Right lobe of liver (tissue), 6 donors: ENCODE measurements around the gene KCMF1. TPM values are rescaled to one million over a fixed set of nuclear protein-coding genes. Genes with fewer than 3 reads are reported as not detected.

Source experiments
- ATAC-seq, 4 donors: fragments of 200-7000 bp; cut with Tn5 transposase; one replicate each; pipeline ENCODE4 v1.9.1; 2020; ENCODE audit warnings: mild to moderate bottlenecking in 4 of 4, moderate library complexity in 4 of 4
- DNase-seq, 3 donors: peaks; one replicate each; pipeline ENCODE4 v3.0.0-alpha.2; 2020
- H3K27ac ChIP-seq, 3 donors: fragments of 200-600 bp; one replicate each; pipeline ENCODE4 v1.8.0; 2022
- H3K27me3 ChIP-seq, 2 donors: fragments of 200-600 bp; one replicate each; pipeline ENCODE4 v1.8.0; 2022
- H3K36me3 ChIP-seq, 4 donors: fragments of 200-600 bp; sonication (generic) in 1 of 4; one replicate each; pipeline versions ENCODE4 v1.5.1 to v1.8.0; 2017 to 2022; ENCODE audit warnings: control low read depth in 1 of 4
- H3K4me1 ChIP-seq, 4 donors: fragments of 200-600 bp; sonication (generic) in 1 of 4; one replicate each; pipeline versions ENCODE4 v1.5.1 to v1.8.0; 2017 to 2022; ENCODE audit warnings: control low read depth in 1 of 4
- H3K4me3 ChIP-seq, 3 donors: fragments of 200-600 bp; one replicate each; pipeline ENCODE4 v1.8.0; 2022
- H3K9me3 ChIP-seq, 4 donors: fragments of 200-600 bp; sonication (generic) in 1 of 4; one replicate each; pipeline versions ENCODE4 v1.5.1 to v1.8.0; 2017 to 2022; ENCODE audit warnings: control low read depth in 1 of 4
- CTCF ChIP-seq, 4 donors: fragments of 200-600 bp in 3 of 4; fragments of 450-650 bp in 1 of 4; IDR thresholded peaks; one replicate each; pipeline versions ENCODE4 v1.5.1 to v1.8.0; 2016 to 2022; ENCODE audit warnings: antibody characterized with exemption in 4 of 4, mild to moderate bottlenecking in 2 of 4
- POLR2A ChIP-seq: fragments of 450-650 bp; IDR thresholded peaks from one replicate; pipeline ENCODE4 v1.6.1; 2017; ENCODE audit warnings: antibody characterized with exemption, mild to moderate bottlenecking
- WGBS: methylation state at CpG from one replicate; pipeline ENCODE4 v1.1.6; 2018; ENCODE audit warnings: low coverage, low lambda C conversion rate; ENCODE audit not compliant: insufficient coverage; ENCODE audit errors: missing lambda C conversion rate; 5-methylcytosine and 5-hydroxymethylcytosine counted together
- intact Hi-C, 2 donors: fragments of 100-400 bp; cut with DNase I; formaldehyde crosslinking; loops; one replicate each; pipeline versions ENCODE4 v1.11.2 to v1.14.1; 2022
- total RNA-seq, 6 experiments: library from RNA; depleted of rRNA in 2 of 6; stranded (reverse); fragments of >200 nt in 2 of 6; fragmentation: NEBNext Ultra II Directional in 3 of 6; extraction: Animal tissue kit (Norgen Biotek cat#: 25700) in 3 of 6; gene quantifications; one replicate each; pipeline versions ENCODE4 v1.1.0 to v1.2.4, GENCODE V29; 2016 to 2023
- donor health status: DM: no; HTN: yes; CAD: no.
- donor health status: DM: no; HTN: no; CAD: no.
- donor health status: DM: no; HTN: no; CAD: no.
- donor health status: DM: no; HTN: yes; CAD: no.
- donor health status: DM: no; HTN: yes; CAD: no.

KCMF1 gene
- total RNA-seq, 6 experiments from 2014 or later = 28.6 to 45.3 (median 35.4) TPM

- Histone ChIP-seq H3K9me3 (no peaks in the 10 kb centered on the region), H3K27ac (no peak overlapping the region), H3K27me3 (no peaks in the 10 kb centered on the region), H3K4me3 (no peak overlapping the region), H3K4me1 (no peaks in the 10 kb centered on the region), H3K36me3 (peaks cover 0 to 8% (median 3%) of the 10 kb centered on the region in 4 donors)
- intact Hi-C loops = no loop called here
- no peak for DNase-seq
- 90% methylated on average over 2 of the region's 2 CpGs for WGBS
- TF ChIP-seq POLR2A = no peak
- no peak for TF ChIP-seq CTCF (IDR thresholded peaks at IDR 0.05)
- no peak for ATAC-seq
These were observed 37.3 kb downstream of the KCMF1 start for GRCh38 chr2:85008252-85008651.

GRCh38 chr2:85009019-85009618, 38.2 kb downstream of the KCMF1 start:
- no peak overlapping the region for H3K4me3 ChIP-seq
- no peak overlapping the region for H3K27ac ChIP-seq
- H3K27me3 ChIP-seq = no peaks in the 10 kb centered on the region
- DNase-seq (no peak), ATAC-seq (peak in 3 of 4 donors; percentile 18 to 32 (median 20))
- 91% methylated on average over 3 of the region's 3 CpGs for WGBS
- intact Hi-C loops = no loop called here
- no peaks in the 10 kb centered on the region for H3K9me3 ChIP-seq
- peaks cover 0 to 8% (median 3%) of the 10 kb centered on the region in 4 donors for H3K36me3 ChIP-seq
- no peaks in the 10 kb centered on the region for H3K4me1 ChIP-seq
- no peak for TF ChIP-seq CTCF (IDR thresholded peaks at IDR 0.05)
- no peak for TF ChIP-seq POLR2A

GRCh38 chr2:85010404-85010803, 39.4 kb downstream of the KCMF1 start:
- H3K27me3 ChIP-seq = no peaks in the 10 kb centered on the region
- H3K36me3 ChIP-seq = peaks cover 0 to 8% (median 3%) of the 10 kb centered on the region in 4 donors
- no peak for DNase-seq
- H3K4me1 ChIP-seq = peaks cover 0 to under 1% (median 0%) of the 10 kb centered on the region in 4 donors
- intact Hi-C loops = no loop called here
- TF ChIP-seq POLR2A (no peak), CTCF (IDR thresholded peaks at IDR 0.05) (no peak)
- no peak overlapping the region for H3K27ac ChIP-seq
- no peaks in the 10 kb centered on the region for H3K9me3 ChIP-seq
- 100% methylated on average over 1 of the region's 1 CpG for WGBS
- peak in 1 of 4 donors; percentile 19 for ATAC-seq
- H3K4me3 ChIP-seq = no peak overlapping the region

- no peak for DNase-seq
- intact Hi-C loops = no loop called here
- Histone ChIP-seq H3K4me3 (no peak overlapping the region), H3K36me3 (peaks cover 0 to 8% (median 3%) of the 10 kb centered on the region in 4 donors), H3K27me3 (no peaks in the 10 kb centered on the region), H3K9me3 (no peaks in the 10 kb centered on the region), H3K27ac (no peak overlapping the region), H3K4me1 (peaks cover 0 to 6% (median 0%) of the 10 kb centered on the region in 4 donors)
- no peak for ATAC-seq
- TF ChIP-seq POLR2A (no peak), CTCF (IDR thresholded peaks at IDR 0.05) (no peak)
- WGBS = no CpG with 5 or more reads among the region's 3 CpGs
These were observed 40.1 kb downstream of the KCMF1 start for GRCh38 chr2:85011098-85011497.
